ENCODE results near the gene AMFR. TPM values are rescaled to one million over a fixed set of nuclear protein-coding genes. Genes with fewer than 3 reads are reported as not detected.

AMFR gene
- total RNA-seq, 2 experiments from 2014 or later: 26.7 to 33.0 TPM

- Mint-ChIP-seq H3K36me3 (ENCODE audit: low read depth) (no peaks in the 10 kb centered on the region), H3K27me3 (ENCODE audit: low read depth) (no peaks in the 10 kb centered on the region), H3K4me3 (no peak overlapping the region), H3K27ac (no peak overlapping the region), H3K9me3 (no peaks in the 10 kb centered on the region), H3K4me1 (ENCODE audit: low read depth) (no peaks in the 10 kb centered on the region)
- DNase-seq: no peak
- intact Hi-C loops (cut with micrococcal nuclease): no loop called here
- CTCF ChIA-PET: interaction anchor here (0.6 to 3.0 kb wide), 2 partner anchors 10 to 42 kb away, joined by 3 to 10 read pairs; no protein-coding TSS in a partner anchor
Observed at GRCh38 chr16:56328276-56329022, 96.9 kb downstream of the AMFR start.

GRCh38 chr16:56327929-56328258 lies 97.5 kb downstream of the AMFR start:
- H3K27me3 Mint-ChIP-seq (ENCODE audit: low read depth): no peaks in the 10 kb centered on the region
- intact Hi-C loops (cut with micrococcal nuclease): no loop called here
- CTCF ChIA-PET: interaction anchor here (0.6 to 3.0 kb wide), 2 partner anchors 10 to 41 kb away, joined by 3 to 10 read pairs; no protein-coding TSS in a partner anchor
- no peak overlapping the region for H3K4me3 Mint-ChIP-seq
- H3K36me3 Mint-ChIP-seq (ENCODE audit: low read depth): no peaks in the 10 kb centered on the region
- H3K27ac Mint-ChIP-seq: no peak overlapping the region
- H3K9me3 Mint-ChIP-seq: no peaks in the 10 kb centered on the region
- no peak for DNase-seq
- H3K4me1 Mint-ChIP-seq (ENCODE audit: low read depth): no peaks in the 10 kb centered on the region

GRCh38 chr16:56327071-56327928 lies 98.0 kb downstream of the AMFR start:
- intact Hi-C loops (cut with micrococcal nuclease): no loop called here
- Mint-ChIP-seq H3K36me3 (ENCODE audit: low read depth) (no peaks in the 10 kb centered on the region), H3K4me3 (no peak overlapping the region), H3K4me1 (ENCODE audit: low read depth) (no peaks in the 10 kb centered on the region), H3K27me3 (ENCODE audit: low read depth) (no peaks in the 10 kb centered on the region), H3K27ac (no peak overlapping the region), H3K9me3 (no peaks in the 10 kb centered on the region)
- no peak for DNase-seq
- CTCF ChIA-PET: interaction anchor here (0.6 to 3.0 kb wide), 3 partner anchors 9 to 404 kb away, joined by 3 to 10 read pairs (median 3); no protein-coding TSS in a partner anchor

GRCh38 chr16:56325956-56326355 lies 99.4 kb downstream of the AMFR start:
- Mint-ChIP-seq H3K4me1 (ENCODE audit: low read depth) (no peaks in the 10 kb centered on the region), H3K36me3 (ENCODE audit: low read depth) (no peaks in the 10 kb centered on the region), H3K4me3 (no peak overlapping the region), H3K9me3 (no peaks in the 10 kb centered on the region), H3K27ac (no peak overlapping the region), H3K27me3 (ENCODE audit: low read depth) (no peaks in the 10 kb centered on the region)
- intact Hi-C loops (cut with micrococcal nuclease): no loop called here
- no peak for DNase-seq
- CTCF ChIA-PET: interaction anchor here (0.7 kb wide), 1 partner anchor 379 kb away, joined by 3 read pairs; no protein-coding TSS in a partner anchor

- DNase-seq: no peak
- intact Hi-C loops (cut with micrococcal nuclease): no loop called here
- Mint-ChIP-seq H3K4me3 (no peak overlapping the region), H3K9me3 (no peaks in the 10 kb centered on the region), H3K27ac (no peak overlapping the region), H3K4me1 (ENCODE audit: low read depth) (no peaks in the 10 kb centered on the region), H3K36me3 (ENCODE audit: low read depth) (no peaks in the 10 kb centered on the region), H3K27me3 (ENCODE audit: low read depth) (no peaks in the 10 kb centered on the region)
- CTCF ChIA-PET: no interaction called here
Observed at GRCh38 chr16:56324406-56324805, 100.9 kb downstream of the AMFR start.

- Mint-ChIP-seq H3K27ac (no peak overlapping the region), H3K4me3 (no peak overlapping the region), H3K36me3 (ENCODE audit: low read depth) (no peaks in the 10 kb centered on the region), H3K9me3 (no peaks in the 10 kb centered on the region), H3K27me3 (ENCODE audit: low read depth) (no peaks in the 10 kb centered on the region), H3K4me1 (ENCODE audit: low read depth) (peaks cover 2% of the 10 kb centered on the region)
- CTCF ChIA-PET: interaction anchor here (0.5 to 0.8 kb wide), 2 partner anchors 10 to 746 kb away, joined by 3 to 4 read pairs; no protein-coding TSS in a partner anchor
- no peak for DNase-seq
- intact Hi-C loops (cut with micrococcal nuclease): no loop called here
Observed at GRCh38 chr16:56321571-56321970, 103.8 kb downstream of the AMFR start.

GRCh38 chr16:56320811-56321558 lies 104.4 kb downstream of the AMFR start:
- Mint-ChIP-seq H3K4me1 (ENCODE audit: low read depth) (peaks cover 2% of the 10 kb centered on the region), H3K27ac (no peak overlapping the region), H3K4me3 (no peak overlapping the region), H3K27me3 (ENCODE audit: low read depth) (no peaks in the 10 kb centered on the region), H3K9me3 (no peaks in the 10 kb centered on the region), H3K36me3 (ENCODE audit: low read depth) (no peaks in the 10 kb centered on the region)
- CTCF ChIA-PET: interaction anchor here (0.5 kb wide), 1 partner anchor 745 kb away, joined by 4 read pairs; no protein-coding TSS in a partner anchor
- intact Hi-C loops (cut with micrococcal nuclease): no loop called here
- DNase-seq: peak; percentile 14

- Mint-ChIP-seq H3K4me1 (ENCODE audit: low read depth) (peaks cover 2% of the 10 kb centered on the region), H3K9me3 (no peaks in the 10 kb centered on the region), H3K4me3 (no peak overlapping the region), H3K36me3 (ENCODE audit: low read depth) (no peaks in the 10 kb centered on the region), H3K27ac (no peak overlapping the region), H3K27me3 (ENCODE audit: low read depth) (no peaks in the 10 kb centered on the region)
- no peak for DNase-seq
- intact Hi-C loops (cut with micrococcal nuclease): no loop called here
- CTCF ChIA-PET: interaction anchor here (0.6 to 3.6 kb wide), 4 partner anchors 117 to 376 kb away, joined by 3 to 32 read pairs (median 6); no protein-coding TSS in a partner anchor
Observed at GRCh38 chr16:56320056-56320455, 105.3 kb downstream of the AMFR start.

- DNase-seq: no peak
- Mint-ChIP-seq H3K9me3 (no peaks in the 10 kb centered on the region), H3K4me3 (no peak overlapping the region), H3K27ac (no peak overlapping the region), H3K27me3 (ENCODE audit: low read depth) (no peaks in the 10 kb centered on the region), H3K4me1 (ENCODE audit: low read depth) (peaks cover 2% of the 10 kb centered on the region), H3K36me3 (ENCODE audit: low read depth) (no peaks in the 10 kb centered on the region)
- CTCF ChIA-PET: interaction anchor here (0.5 to 3.6 kb wide), 10 partner anchors 10 to 376 kb away, joined by 3 to 32 read pairs (median 4); no protein-coding TSS in a partner anchor
- intact Hi-C loops (cut with micrococcal nuclease): loop anchor here (2.0 to 5.0 kb wide), 2 partner anchors 477 to 607 kb away; no protein-coding TSS in a partner anchor
Observed at GRCh38 chr16:56319376-56319775, 106.0 kb downstream of the AMFR start.

GRCh38 chr16:56318827-56319140 lies 106.6 kb downstream of the AMFR start:
- intact Hi-C loops (cut with micrococcal nuclease): loop anchor here (1.0 to 5.0 kb wide), 6 partner anchors 115 to 853 kb away; no protein-coding TSS in a partner anchor
- Mint-ChIP-seq H3K4me3 (no peak overlapping the region), H3K9me3 (no peaks in the 10 kb centered on the region), H3K4me1 (ENCODE audit: low read depth) (peaks cover 2% of the 10 kb centered on the region), H3K27ac (no peak overlapping the region), H3K36me3 (ENCODE audit: low read depth) (no peaks in the 10 kb centered on the region), H3K27me3 (ENCODE audit: low read depth) (no peaks in the 10 kb centered on the region)
- DNase-seq: no peak
- CTCF ChIA-PET: interaction anchor here (0.7 to 3.6 kb wide), 27 partner anchors 9 to 854 kb away, joined by 3 to 32 read pairs (median 4); no protein-coding TSS in a partner anchor

GRCh38 chr16:56317998-56318826 lies 107.1 kb downstream of the AMFR start:
- no peaks in the 10 kb centered on the region for H3K36me3 Mint-ChIP-seq (ENCODE audit: low read depth)
- intact Hi-C loops (cut with micrococcal nuclease): loop anchor here (1.0 to 5.0 kb wide), 6 partner anchors 115 to 853 kb away; no protein-coding TSS in a partner anchor
- H3K9me3 Mint-ChIP-seq: no peaks in the 10 kb centered on the region
- peak; percentile 86 for DNase-seq
- H3K4me3 Mint-ChIP-seq: peak overlapping the region; percentile 3
- no peaks in the 10 kb centered on the region for H3K27me3 Mint-ChIP-seq (ENCODE audit: low read depth)
- CTCF ChIA-PET: interaction anchor here (0.6 to 3.6 kb wide), 30 partner anchors 8 to 853 kb away, joined by 3 to 32 read pairs (median 4); no protein-coding TSS in a partner anchor
- peaks cover 2% of the 10 kb centered on the region for H3K4me1 Mint-ChIP-seq (ENCODE audit: low read depth)
- H3K27ac Mint-ChIP-seq: no peak overlapping the region
